PFSK-1 (cell line): ENCODE data around the gene FLRT1.

Source experiments
- FOXP2 ChIP-seq: optimal IDR thresholded peaks from 2 replicates; pipeline ENCODE3; 2011; ENCODE audit warnings: borderline replicate concordance, control low read depth, inconsistent platforms; ENCODE audit not compliant: insufficient read depth; ENCODE audit errors: extremely low read length, extremely low read depth
- POLR2AphosphoS5 ChIP-seq: IDR thresholded peaks from 2 replicates; pipeline ENCODE4 v1.6.1; 2012; ENCODE audit warnings: low read depth, mild to moderate bottlenecking, control low read depth, low read length, moderate library complexity
- SIN3A ChIP-seq: IDR thresholded peaks from 2 replicates; pipeline ENCODE4 v1.6.1; 2012; ENCODE audit warnings: mild to moderate bottlenecking, low read length, moderate library complexity, borderline replicate concordance; ENCODE audit not compliant: insufficient read depth
- TAF1 ChIP-seq: IDR thresholded peaks from 2 replicates; pipeline ENCODE4 v1.6.1; 2012; ENCODE audit warnings: low read length, control low read depth, borderline replicate concordance; ENCODE audit not compliant: insufficient read depth
- TF ChIP-seq, protein P1 (sequence below), 2 experiments: IDR thresholded peaks; 2 replicates each; pipeline versions ENCODE4 v1.6.1 to v1.8.0; 2011 to 2012; ENCODE audit warnings: low read depth in 2 of 2, low read length in 2 of 2, control low read depth in 1 of 2, inconsistent platforms in 1 of 2, mild to moderate bottlenecking in 1 of 2, moderate library complexity in 1 of 2; ENCODE audit not compliant: insufficient read depth in 1 of 2

DNA sequence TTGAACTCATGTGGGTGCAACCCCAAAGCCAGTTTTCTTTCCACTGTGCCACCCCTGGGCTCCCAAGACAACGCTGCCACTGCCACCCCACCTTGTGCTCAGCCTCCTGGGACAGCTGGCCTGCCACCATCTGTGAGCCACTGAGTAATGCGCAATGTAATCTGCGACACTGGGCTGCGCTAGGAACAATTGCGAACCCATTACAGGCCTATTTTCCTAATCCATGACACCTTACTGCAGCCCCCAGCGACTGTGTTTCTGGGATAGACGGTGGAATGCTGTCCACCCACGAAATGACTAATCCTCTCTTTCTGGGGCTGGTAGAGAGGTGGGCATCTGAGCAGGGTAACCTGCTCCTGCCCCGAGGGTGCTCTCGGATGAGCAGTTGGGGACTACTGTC lies 22.2 kb downstream of the FLRT1 start:
- no peak for TF ChIP-seq TAF1
- TF ChIP-seq POLR2AphosphoS5, result no peak
- TF ChIP-seq SIN3A, result no peak
- TF ChIP-seq, protein P1, sequence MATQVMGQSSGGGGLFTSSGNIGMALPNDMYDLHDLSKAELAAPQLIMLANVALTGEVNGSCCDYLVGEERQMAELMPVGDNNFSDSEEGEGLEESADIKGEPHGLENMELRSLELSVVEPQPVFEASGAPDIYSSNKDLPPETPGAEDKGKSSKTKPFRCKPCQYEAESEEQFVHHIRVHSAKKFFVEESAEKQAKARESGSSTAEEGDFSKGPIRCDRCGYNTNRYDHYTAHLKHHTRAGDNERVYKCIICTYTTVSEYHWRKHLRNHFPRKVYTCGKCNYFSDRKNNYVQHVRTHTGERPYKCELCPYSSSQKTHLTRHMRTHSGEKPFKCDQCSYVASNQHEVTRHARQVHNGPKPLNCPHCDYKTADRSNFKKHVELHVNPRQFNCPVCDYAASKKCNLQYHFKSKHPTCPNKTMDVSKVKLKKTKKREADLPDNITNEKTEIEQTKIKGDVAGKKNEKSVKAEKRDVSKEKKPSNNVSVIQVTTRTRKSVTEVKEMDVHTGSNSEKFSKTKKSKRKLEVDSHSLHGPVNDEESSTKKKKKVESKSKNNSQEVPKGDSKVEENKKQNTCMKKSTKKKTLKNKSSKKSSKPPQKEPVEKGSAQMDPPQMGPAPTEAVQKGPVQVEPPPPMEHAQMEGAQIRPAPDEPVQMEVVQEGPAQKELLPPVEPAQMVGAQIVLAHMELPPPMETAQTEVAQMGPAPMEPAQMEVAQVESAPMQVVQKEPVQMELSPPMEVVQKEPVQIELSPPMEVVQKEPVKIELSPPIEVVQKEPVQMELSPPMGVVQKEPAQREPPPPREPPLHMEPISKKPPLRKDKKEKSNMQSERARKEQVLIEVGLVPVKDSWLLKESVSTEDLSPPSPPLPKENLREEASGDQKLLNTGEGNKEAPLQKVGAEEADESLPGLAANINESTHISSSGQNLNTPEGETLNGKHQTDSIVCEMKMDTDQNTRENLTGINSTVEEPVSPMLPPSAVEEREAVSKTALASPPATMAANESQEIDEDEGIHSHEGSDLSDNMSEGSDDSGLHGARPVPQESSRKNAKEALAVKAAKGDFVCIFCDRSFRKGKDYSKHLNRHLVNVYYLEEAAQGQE (IDR thresholded peaks at IDR 0.05; ENCODE audit: insufficient read depth in 1 of 2, low read depth in 2 of 2, low read length in 2 of 2), result no peak
- TF ChIP-seq FOXP2, result no peak
